ENCODE data around the gene LEAP2.

GRCh38 chr5:132859889-132860437 lies 13.5 kb upstream of the LEAP2 start:
- no peak for TF ChIP-seq CTCF (IDR thresholded peaks at IDR 0.05)
- TF ChIP-seq POLR2A (IDR thresholded peaks at IDR 0.05): no peak
